Hepatocyte (in vitro differentiated cells): ENCODE results near the gene FANCI. TPM values are rescaled to one million over a fixed set of nuclear protein-coding genes. Genes with fewer than 3 reads are reported as not detected.

Experiments used
- DNase-seq: peaks from one replicate; pipeline ENCODE4 v3.0.0-alpha.2; 2016; ENCODE audit warnings: low spot score
- H2AFZ ChIP-seq: fragments of 200-600 bp; sonication (generic); 2 replicates; pipeline ENCODE4 v1.6.0; 2016; ENCODE audit warnings: antibody characterized with exemption, mild to moderate bottlenecking
- H3K27ac ChIP-seq: fragments of 200-600 bp; sonication (generic); 2 replicates; pipeline ENCODE4 v1.5.1; 2016; ENCODE audit warnings: mild to moderate bottlenecking
- H3K27me3 ChIP-seq: fragments of 200-600 bp; sonication (generic); 2 replicates; pipeline ENCODE4 v1.6.1; 2016
- H3K36me3 ChIP-seq: fragments of 200-600 bp; sonication (generic); replicated peaks from 2 replicates; pipeline ENCODE4 v1.5.1; 2016; ENCODE audit warnings: low read depth; ENCODE audit not compliant: insufficient read depth
- H3K4me1 ChIP-seq: fragments of 200-600 bp; sonication (generic); 2 replicates; pipeline ENCODE4 v1.5.1; 2016; ENCODE audit warnings: mild to moderate bottlenecking, moderate library complexity; ENCODE audit not compliant: insufficient read depth
- H3K4me2 ChIP-seq: fragments of 200-600 bp; sonication (generic); 2 replicates; pipeline ENCODE4 v1.6.0; 2016
- H3K4me3 ChIP-seq: fragments of 200-600 bp; sonication (generic); 2 replicates; pipeline ENCODE4 v1.5.1; 2016; ENCODE audit warnings: mild to moderate bottlenecking
- H3K79me2 ChIP-seq: fragments of 200-600 bp; sonication (generic); 2 replicates; pipeline ENCODE4 v1.6.0; 2017; ENCODE audit warnings: mild to moderate bottlenecking
- H3K9me2 ChIP-seq: fragments of 200-600 bp; sonication (generic); replicated peaks from 2 replicates; pipeline ENCODE4 v1.6.0; 2017; ENCODE audit warnings: mild to moderate bottlenecking; ENCODE audit not compliant: insufficient read depth
- H3K9me3 ChIP-seq: fragments of 200-600 bp; sonication (generic); 2 replicates; pipeline ENCODE4 v1.5.1; 2016; ENCODE audit warnings: low read depth, mild to moderate bottlenecking
- H4K20me1 ChIP-seq: fragments of 200-600 bp; sonication (generic); 2 replicates; pipeline ENCODE4 v1.6.0; 2016; ENCODE audit warnings: mild to moderate bottlenecking; ENCODE audit not compliant: insufficient read depth, poor library complexity, severe bottlenecking
- EZH2 ChIP-seq: fragments of 200-600 bp; sonication (generic); IDR thresholded peaks from 2 replicates; pipeline ENCODE4 v1.6.1; 2016; ENCODE audit warnings: antibody characterized with exemption, mild to moderate bottlenecking, borderline replicate concordance
- EZH2phosphoT487 ChIP-seq: fragments of 200-600 bp; sonication (generic); IDR thresholded peaks from one replicate; pipeline ENCODE4 v1.6.1; 2018; ENCODE audit warnings: antibody characterized with exemption, mild to moderate bottlenecking, low read depth, moderate library complexity; ENCODE audit not compliant: unreplicated experiment, severe bottlenecking
- WGBS: methylation state at CpG from one replicate; pipeline ENCODE4 v1.1.6; 2016; ENCODE audit warnings: low lambda C conversion rate; ENCODE audit errors: missing lambda C conversion rate; 5-methylcytosine and 5-hydroxymethylcytosine counted together
- microRNA-seq: library from miRNA; unstranded; fragments of <30 nt; microRNA quantifications from one replicate; pipeline ENCODE4, GENCODE V29; 2017
- polyA plus RNA-seq: library from polyadenylated mRNA; unstranded; fragments of >200 nt; fragmentation: Nextera tagmentation; extraction: Ambion mirVana; gene quantifications from 2 replicates; pipeline ENCODE4 v1.2.1, GENCODE V29; 2016
- small RNA-seq: library from RNA; depleted of rRNA; stranded (forward); fragments of <200 nt; gene quantifications from one replicate; pipeline ENCODE3, GENCODE V24; 2014
- total RNA-seq: library from RNA; depleted of rRNA; stranded (reverse); fragments of >200 nt; gene quantifications from 2 replicates; pipeline ENCODE4 v1.2.3, GENCODE V29; 2014
- TF ChIP-seq, protein P1 (sequence below): fragments of 200-600 bp; sonication (generic); IDR thresholded peaks from 2 replicates; pipeline ENCODE4 v1.5.1; 2016; ENCODE audit warnings: antibody characterized with exemption, mild to moderate bottlenecking; ENCODE audit not compliant: poor library complexity

FANCI gene
- total and polyA plus RNA-seq, 2 experiments from 2014 or later: 8.0 to 14.5 TPM

- no peaks in the 10 kb centered on the region for H3K9me3 ChIP-seq
- no peak overlapping the region for H3K27ac ChIP-seq
- no peaks in the 10 kb centered on the region for H3K79me2 ChIP-seq
- peaks cover 7% of the 10 kb centered on the region for H3K4me1 ChIP-seq
- H3K4me3 ChIP-seq: no peak overlapping the region
- H3K36me3 ChIP-seq: no peaks in the 10 kb centered on the region
- 28% methylated on average over 18 of the region's 22 CpGs for WGBS
- peaks cover 99% of the 10 kb centered on the region for H3K27me3 ChIP-seq
- H4K20me1 ChIP-seq: no peaks in the 10 kb centered on the region
- no peaks in the 10 kb centered on the region for H3K9me2 ChIP-seq
- no peak overlapping the region for H2AFZ ChIP-seq
- TF ChIP-seq EZH2: no peak
- TF ChIP-seq, protein P1, sequence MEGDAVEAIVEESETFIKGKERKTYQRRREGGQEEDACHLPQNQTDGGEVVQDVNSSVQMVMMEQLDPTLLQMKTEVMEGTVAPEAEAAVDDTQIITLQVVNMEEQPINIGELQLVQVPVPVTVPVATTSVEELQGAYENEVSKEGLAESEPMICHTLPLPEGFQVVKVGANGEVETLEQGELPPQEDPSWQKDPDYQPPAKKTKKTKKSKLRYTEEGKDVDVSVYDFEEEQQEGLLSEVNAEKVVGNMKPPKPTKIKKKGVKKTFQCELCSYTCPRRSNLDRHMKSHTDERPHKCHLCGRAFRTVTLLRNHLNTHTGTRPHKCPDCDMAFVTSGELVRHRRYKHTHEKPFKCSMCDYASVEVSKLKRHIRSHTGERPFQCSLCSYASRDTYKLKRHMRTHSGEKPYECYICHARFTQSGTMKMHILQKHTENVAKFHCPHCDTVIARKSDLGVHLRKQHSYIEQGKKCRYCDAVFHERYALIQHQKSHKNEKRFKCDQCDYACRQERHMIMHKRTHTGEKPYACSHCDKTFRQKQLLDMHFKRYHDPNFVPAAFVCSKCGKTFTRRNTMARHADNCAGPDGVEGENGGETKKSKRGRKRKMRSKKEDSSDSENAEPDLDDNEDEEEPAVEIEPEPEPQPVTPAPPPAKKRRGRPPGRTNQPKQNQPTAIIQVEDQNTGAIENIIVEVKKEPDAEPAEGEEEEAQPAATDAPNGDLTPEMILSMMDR: no peak
- TF ChIP-seq EZH2phosphoT487: no peak
- no peak for DNase-seq
- H3K4me2 ChIP-seq: no peak overlapping the region
These were observed 121.8 kb downstream of the FANCI start for GRCh38 chr15:89365462-89366065.

Small RNA genes within 50 kb of the gene (microRNA-seq; reads per million reads assigned to microRNA genes)
- gene MIR6766: 2.2 reads per million

Small RNA genes within 50 kb of the gene (small RNA-seq; reads per million reads assigned to genes)
- not detected for gene MIR6766

Other genes with a start within 250 kb of the FANCI start
- gene ABHD2, start 155.5 kb upstream of the FANCI start, total RNA-seq: 51.1 and 59.7 TPM in 2 replicates
- gene ABHD2, start 155.5 kb upstream of the FANCI start, polyA plus RNA-seq: 11.7 and 12.1 TPM in 2 replicates
- not detected in 2 replicates for gene RLBP1, start 22.4 kb upstream of the FANCI start, total RNA-seq
- not detected in 2 replicates for gene RLBP1, start 22.4 kb upstream of the FANCI start, polyA plus RNA-seq
- 28.0 and 54.0 TPM in 2 replicates for gene POLG, start 90.8 kb downstream of the FANCI start, total RNA-seq
- 34.0 and 44.1 TPM in 2 replicates for gene POLG, start 90.8 kb downstream of the FANCI start, polyA plus RNA-seq